Measurements from ENCODE around the gene SLC43A1.
A peak's percentile ranks its signal among the peaks of the same experiment; 100 is the strongest.

SLC43A1 gene

GRCh38 chr11:57527056-57527631 lies 11.6 kb upstream of the SLC43A1 start:
- peak; percentile 76 for DNase-seq

GRCh38 chr11:57523419-57523818 lies 7.9 kb upstream of the SLC43A1 start:
- no peak for DNase-seq

- no peak for DNase-seq
Observed at GRCh38 chr11:57521116-57521515, 5.6 kb upstream of the SLC43A1 start.

GRCh38 chr11:57516061-57516443 lies 550 bp upstream of the SLC43A1 start:
- no peak for DNase-seq

- DNase-seq: peak; percentile 62
Observed at GRCh38 chr11:57514538-57515331, 767 bp downstream of the SLC43A1 start.

GRCh38 chr11:57513911-57514537 lies 1.5 kb downstream of the SLC43A1 start:
- peak; percentile 51 for DNase-seq

GRCh38 chr11:57513452-57513795 lies 2.1 kb downstream of the SLC43A1 start:
- DNase-seq: no peak

GRCh38 chr11:57512646-57513451 lies 2.7 kb downstream of the SLC43A1 start:
- DNase-seq: no peak

- DNase-seq: no peak
Observed at GRCh38 chr11:57511741-57512430, 3.6 kb downstream of the SLC43A1 start.

- DNase-seq: no peak
Observed at GRCh38 chr11:57508341-57509170, 6.9 kb downstream of the SLC43A1 start.

- no peak for DNase-seq
Observed at GRCh38 chr11:57506522-57506921, 9.0 kb downstream of the SLC43A1 start.

- DNase-seq: no peak
Observed at GRCh38 chr11:57504511-57504910, 11.0 kb downstream of the SLC43A1 start.

- DNase-seq: no peak
Observed at GRCh38 chr11:57502870-57503269, 12.6 kb downstream of the SLC43A1 start.

- DNase-seq: no peak
Observed at GRCh38 chr11:57502376-57502775, 13.1 kb downstream of the SLC43A1 start.

- no peak for DNase-seq
Observed at GRCh38 chr11:57501953-57502352, 13.5 kb downstream of the SLC43A1 start.

GRCh38 chr11:57500926-57501325 lies 14.6 kb downstream of the SLC43A1 start:
- no peak for DNase-seq

- no peak for DNase-seq
Observed at GRCh38 chr11:57500515-57500914, 15.0 kb downstream of the SLC43A1 start.

GRCh38 chr11:57499983-57500461 lies 15.5 kb downstream of the SLC43A1 start:
- no peak for DNase-seq

GRCh38 chr11:57499413-57499982 lies 16.0 kb downstream of the SLC43A1 start:
- peak; percentile 35 for DNase-seq

GRCh38 chr11:57498540-57498939 lies 17.0 kb downstream of the SLC43A1 start:
- no peak for DNase-seq

All from activated naive CD4-positive, alpha-beta T cell treated with anti-CD3 and anti-CD28 coated beads, Interleukin-2, amount 50 U/mL, for 16 hours (primary cell).